ENCODE results near the gene HOXA3.
A peak's percentile ranks its signal among the peaks of the same experiment; 100 is the strongest.

The HOXA3 gene

GRCh38 chr7:27171325-27171636, 18.9 kb upstream of the HOXA3 start:
- peak overlapping the region in 2 of 7 experiments; percentile 5 to 44 for H3K4me3 ChIP-seq
- peak overlapping the region in 7 of 21 experiments; percentile 35 to 97 (median 83) for H3K27ac ChIP-seq

DNA sequence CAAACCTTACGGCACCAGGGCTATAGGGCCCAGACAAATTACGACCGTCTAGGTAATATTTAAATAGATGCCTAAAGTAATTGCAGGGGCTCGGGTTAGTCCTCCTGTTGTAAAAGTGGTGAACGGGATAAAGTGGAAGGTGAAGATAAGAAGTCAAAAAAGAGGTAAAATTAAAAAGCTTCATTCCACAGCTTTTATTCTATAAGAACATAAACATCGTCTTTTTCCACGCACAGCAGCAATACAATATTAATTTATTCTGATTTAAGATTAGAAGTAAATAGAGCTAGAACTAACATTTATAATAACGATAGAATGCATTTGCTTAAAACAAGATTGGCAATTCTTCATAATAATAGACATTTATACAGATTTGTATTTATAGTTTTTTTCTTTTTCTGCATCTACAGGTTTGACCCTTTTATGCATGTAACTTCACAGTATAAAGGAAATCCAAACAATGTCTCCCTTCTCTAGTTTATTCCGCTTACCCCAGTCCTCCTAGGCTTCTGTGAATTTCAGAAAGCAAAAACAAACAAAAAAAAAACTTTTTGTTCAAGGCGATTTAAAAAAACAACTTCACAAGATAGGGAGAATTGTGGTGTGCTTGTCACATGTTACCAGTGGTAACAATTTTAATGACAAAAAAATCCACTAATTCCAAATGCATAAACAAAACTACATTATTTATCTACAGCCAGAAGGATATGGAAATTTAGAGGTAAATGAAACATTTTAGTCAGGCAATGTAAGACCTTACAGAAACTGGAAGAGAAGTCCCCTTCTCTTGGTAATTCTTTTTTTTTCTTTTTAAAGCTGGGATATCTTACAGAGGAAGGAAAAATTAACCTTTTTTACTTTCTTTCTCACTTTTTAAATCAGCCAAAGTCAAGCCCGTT, 18.3 kb upstream of the HOXA3 start:
- Histone ChIP-seq H3K27ac (peak overlapping the region in 10 of 21 experiments; percentile 56 to 97 (median 88)), H3K4me3 (peak overlapping the region in 4 of 7 experiments; percentile 29 to 44 (median 36))

- peak overlapping the region in 12 of 21 experiments; percentile 42 to 97 (median 84) for H3K27ac ChIP-seq
- peak overlapping the region; percentile 0 to 37 (median 29) for H3K4me3 ChIP-seq
Observed at GRCh38 chr7:27169658-27170425, 17.5 kb upstream of the HOXA3 start.

DNA sequence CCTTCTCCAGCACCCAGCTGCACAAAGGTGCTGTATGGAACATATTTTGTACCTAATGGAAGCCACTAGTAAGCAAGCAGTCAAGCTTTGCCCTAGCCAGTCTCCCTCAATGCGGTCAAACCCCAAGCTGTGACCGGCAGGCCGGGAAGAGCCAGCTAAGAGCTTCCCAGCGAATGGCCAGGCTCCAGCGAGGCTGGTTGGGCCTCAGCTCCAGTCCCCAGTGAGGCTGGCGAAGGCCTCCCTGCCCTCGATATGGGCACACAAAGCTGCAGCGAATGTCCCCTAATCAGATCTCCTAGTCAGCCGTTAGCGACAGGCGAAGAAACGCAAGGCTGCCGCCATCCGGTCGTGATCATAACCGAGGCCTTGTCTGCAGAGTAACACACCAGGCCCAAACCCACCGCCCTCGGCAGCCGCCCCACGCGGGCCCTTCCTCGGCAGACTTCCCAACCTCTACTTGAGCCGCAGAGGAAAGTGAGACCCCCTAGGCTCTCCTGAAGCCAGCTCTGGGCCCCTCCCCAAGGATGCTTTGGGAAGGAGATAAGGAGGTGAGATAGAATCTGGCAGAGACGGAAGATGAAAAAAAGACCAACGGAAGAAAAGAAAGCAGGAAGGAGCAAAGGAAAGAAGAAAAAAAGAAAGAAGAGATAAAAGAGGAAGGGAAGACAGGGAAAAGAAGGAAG, 16.0 kb upstream of the HOXA3 start:
- Histone ChIP-seq H3K4me3 (peak overlapping the region in 3 of 7 experiments; percentile 29 to 37 (median 34)), H3K27ac (peak overlapping the region in 11 of 21 experiments; percentile 9 to 97 (median 85))

GRCh38 chr7:27167916-27168264, 15.5 kb upstream of the HOXA3 start:
- Histone ChIP-seq H3K4me3 (peak overlapping the region in 1 of 7 experiments; percentile 34), H3K27ac (peak overlapping the region in 11 of 21 experiments; percentile 9 to 97 (median 85))

DNA sequence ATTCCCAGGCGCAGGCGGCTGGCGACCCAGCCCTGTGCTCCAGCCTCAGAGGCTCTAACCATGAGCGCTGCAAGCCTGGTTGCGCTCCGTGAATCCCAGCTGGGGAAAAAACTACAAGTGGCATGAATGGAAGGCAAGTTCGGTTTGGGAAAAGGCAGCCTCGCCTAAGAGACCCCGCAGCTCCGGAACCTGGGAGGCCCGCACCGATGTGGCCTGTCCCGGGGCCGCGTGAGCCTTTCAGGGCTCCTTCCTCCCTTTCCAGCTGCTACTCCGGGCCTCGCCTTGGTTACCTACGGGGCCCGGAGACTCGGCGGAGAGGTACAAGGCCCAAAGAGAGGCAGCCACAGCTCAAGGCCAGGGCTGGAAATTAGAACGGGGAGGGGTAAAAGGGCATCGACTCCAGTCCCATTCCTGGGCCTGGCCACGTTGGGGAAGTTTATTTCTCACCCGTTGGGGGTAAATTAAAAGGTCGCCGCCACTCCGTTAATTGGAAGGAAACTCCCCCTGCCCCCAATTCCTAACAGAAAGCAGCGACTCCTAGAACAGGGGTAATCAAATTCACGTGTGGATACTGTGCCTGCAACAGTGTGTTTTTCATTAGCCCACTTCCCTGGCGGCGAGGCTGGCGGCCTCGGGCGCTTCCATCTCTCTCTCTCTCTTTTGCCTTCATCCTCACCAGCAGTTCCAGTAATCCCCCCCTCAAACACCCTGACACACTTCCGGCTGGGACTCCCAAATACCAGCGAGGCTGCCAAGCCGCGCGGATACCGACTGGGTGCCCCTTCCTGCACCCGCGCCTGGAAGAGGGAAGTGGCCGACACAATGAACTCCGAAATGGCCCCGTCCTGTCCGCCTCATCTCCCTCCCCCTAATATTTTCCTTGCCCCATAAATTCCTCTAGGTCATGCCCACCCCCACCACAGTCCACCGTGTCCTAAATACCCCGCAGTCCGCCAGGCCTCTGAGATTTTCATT, 14.4 kb upstream of the HOXA3 start:
- H3K4me3 ChIP-seq, result peak overlapping the region in 5 of 7 experiments; percentile 24 to 65 (median 57)
- H3K27ac ChIP-seq, result peak overlapping the region in 11 of 21 experiments; percentile 48 to 97 (median 84)

DNA sequence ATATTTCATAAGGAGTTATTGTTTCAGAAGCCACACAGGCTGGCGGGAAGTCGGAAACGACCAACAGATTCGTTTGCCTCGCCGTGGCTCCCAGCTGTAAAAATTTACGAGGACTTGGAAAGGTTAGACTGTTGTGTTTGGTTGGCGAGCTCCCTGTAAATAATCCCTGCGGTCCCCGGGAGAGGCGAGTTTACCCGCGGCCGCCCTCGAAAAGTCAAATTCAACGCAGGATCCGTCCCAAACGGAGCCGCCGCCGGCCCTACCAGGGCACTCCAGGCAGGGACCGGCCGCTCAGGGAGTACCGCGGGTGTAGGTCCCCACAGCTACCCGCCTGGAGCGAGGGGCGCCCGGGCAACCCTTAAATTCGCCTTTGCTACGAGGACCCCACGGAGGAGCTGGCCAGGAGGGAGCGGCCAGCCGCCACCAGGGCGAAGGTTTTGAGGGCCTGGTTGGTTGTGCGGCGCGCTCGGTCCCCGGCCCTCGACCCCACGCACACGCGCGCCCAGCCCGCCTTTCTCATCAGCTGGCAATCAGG, 13.7 kb upstream of the HOXA3 start:
- peak overlapping the region in 6 of 7 experiments; percentile 24 to 65 (median 53) for H3K4me3 ChIP-seq
- peak overlapping the region in 12 of 21 experiments; percentile 48 to 97 (median 84) for H3K27ac ChIP-seq

- H3K27ac ChIP-seq, result peak within 1 kb of the TSS in 14 of 21 experiments; percentile 8 to 97 (median 82)
- H3K4me3 ChIP-seq, result peak within 1 kb of the TSS; percentile 24 to 65 (median 49)
Observed at GRCh38 chr7:27165089-27165995, 13.0 kb upstream of the HOXA3 start, which contains the start of gene HOXA9. Gene HOXA9 (minus strand): TSS chr7:27165537. CDS start chr7:27165457, 80 bp downstream.

- Histone ChIP-seq H3K27ac (peak overlapping the region in 13 of 21 experiments; percentile 8 to 97 (median 83)), H3K4me3 (peak overlapping the region; percentile 24 to 65 (median 49))
Observed at GRCh38 chr7:27164367-27165088, 12.1 kb upstream of the HOXA3 start.

GRCh38 chr7:27164045-27164366, 11.6 kb upstream of the HOXA3 start:
- peak overlapping the region; percentile 24 to 65 (median 49) for H3K4me3 ChIP-seq
- peak overlapping the region in 11 of 21 experiments; percentile 1 to 97 (median 84) for H3K27ac ChIP-seq

DNA sequence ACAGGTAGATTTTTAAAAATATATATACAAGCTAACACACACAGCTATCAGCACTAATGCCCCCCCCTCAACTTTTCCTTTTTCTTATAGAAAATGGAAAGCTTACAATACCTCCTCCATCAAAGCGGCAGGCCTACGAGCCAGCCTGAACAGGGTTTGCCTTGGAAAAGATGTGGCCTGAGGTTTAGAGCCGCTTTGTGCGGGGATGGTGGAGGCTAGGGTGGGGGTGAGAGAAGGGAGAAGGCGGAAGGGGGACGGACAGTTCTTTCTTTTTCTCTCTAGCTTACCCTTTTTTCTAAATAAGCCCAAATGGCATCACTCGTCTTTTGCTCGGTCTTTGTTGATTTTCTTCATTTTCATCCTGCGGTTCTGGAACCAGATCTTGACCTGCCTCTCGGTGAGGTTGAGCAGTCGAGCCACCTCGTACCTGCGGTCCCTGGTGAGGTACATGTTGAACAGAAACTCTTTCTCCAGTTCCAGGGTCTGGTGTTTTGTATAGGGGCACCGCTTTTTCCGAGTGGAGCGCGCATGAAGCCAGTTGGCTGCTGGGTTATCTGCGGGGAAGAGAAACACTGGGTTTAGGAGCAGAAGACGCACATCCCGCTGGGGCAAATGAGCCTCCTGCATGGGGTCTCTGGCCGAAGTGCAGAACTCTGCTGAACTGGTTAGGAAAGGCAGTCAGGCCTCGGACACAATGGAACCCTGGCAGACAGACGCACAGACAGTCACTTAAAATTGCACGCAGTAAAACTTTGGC, 11.1 kb upstream of the HOXA3 start:
- peak overlapping the region in 9 of 21 experiments; percentile 1 to 97 (median 92) for H3K27ac ChIP-seq

DNA sequence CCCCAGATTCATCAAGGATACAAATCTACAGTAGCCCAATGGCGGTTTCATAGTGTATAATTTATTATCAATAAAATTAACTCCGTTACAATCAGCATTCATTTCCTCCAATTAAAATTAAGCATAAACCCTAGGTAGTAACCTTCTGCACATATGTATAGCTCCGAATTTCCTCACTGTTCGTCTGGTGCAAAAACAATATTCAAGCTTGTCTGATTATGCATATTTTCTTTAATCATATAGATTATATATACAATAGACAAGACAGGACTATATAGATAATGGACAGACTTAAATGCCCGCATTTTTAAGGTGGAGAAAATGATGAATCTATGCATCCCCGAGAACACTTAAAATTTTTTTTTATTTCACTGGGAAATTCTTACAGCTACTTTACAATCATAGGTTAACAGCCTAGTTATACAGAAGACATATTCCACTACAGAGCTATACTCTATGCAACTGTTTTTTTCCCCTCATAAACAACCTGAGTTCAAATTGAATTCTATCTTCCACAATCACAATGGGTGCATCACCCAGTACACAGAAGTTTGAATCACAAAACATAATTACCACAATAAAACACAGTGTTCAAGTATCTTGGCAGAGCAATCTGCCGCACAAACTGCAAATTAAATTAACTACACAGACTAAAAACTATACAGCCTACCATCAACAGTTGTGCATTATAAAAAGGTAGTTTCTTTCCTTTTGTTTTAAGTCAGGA, 10.3 kb upstream of the HOXA3 start:
- Histone ChIP-seq H3K27ac (peak overlapping the region in 5 of 21 experiments; percentile 3 to 97 (median 94)), H3K4me3 (peak overlapping the region in 3 of 7 experiments; percentile 49 to 65 (median 64))

More for the DNA sequence above, 11.1 kb upstream of the HOXA3 start:
- H3K4me3 ChIP-seq, result peak overlapping the region in 5 of 7 experiments; percentile 42 to 65 (median 57)

- H3K27ac ChIP-seq, result peak overlapping the region in 14 of 21 experiments; percentile 11 to 94 (median 68)
- H3K4me3 ChIP-seq, result peak overlapping the region in 6 of 7 experiments; percentile 53 to 65 (median 62)
Observed at GRCh38 chr7:27161721-27162560, 9.6 kb upstream of the HOXA3 start.

DNA sequence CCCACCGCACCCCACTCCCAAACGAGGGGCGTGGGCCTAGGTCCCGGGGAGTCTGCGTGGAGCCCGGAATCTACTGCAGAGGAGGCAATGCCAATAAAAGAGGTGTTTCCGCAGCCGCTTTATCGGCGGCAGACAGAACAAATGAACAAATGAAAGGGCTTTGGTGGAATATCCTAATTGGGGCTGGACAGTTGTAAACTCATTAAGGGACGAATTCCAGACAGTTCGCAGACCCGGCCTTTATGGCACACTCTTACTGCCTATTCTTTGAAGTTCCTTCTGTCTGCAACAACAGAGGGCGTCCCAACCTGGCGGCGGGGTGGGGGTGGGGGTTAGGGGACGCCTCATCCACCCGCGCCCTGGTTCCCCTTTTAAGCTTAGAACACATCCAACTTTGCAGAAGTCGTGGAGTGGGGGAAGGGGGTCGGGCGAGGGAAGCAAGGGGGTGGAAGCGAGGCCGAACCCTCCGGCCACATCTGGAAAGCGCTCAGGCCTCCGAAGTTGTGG, 8.9 kb upstream of the HOXA3 start:
- peak overlapping the region in 14 of 21 experiments; percentile 9 to 94 (median 71) for H3K27ac ChIP-seq

More for the DNA sequence above, 8.9 kb upstream of the HOXA3 start:
- peak overlapping the region; percentile 51 to 65 (median 62) for H3K4me3 ChIP-seq
